ENCODE results near the gene UGT3A2. TPM values are rescaled to one million over a fixed set of nuclear protein-coding genes. Genes with fewer than 3 reads are reported as not detected.
"Not testable (repeated sequence)": the region's sequence is repeated elsewhere in the genome, so short reads cannot be mapped to it uniquely, and the experiment has no call there.

The UGT3A2 gene
- total RNA-seq, 1 experiment from 2014 or later: not detected

- no peak for DNase-seq (ENCODE audit: low spot score)
These were observed 12.0 kb downstream of the UGT3A2 start for GRCh38 chr5:36054647-36055046.

- no peak for DNase-seq (ENCODE audit: low spot score)
These were observed 14.1 kb downstream of the UGT3A2 start for GRCh38 chr5:36052538-36052937.

GRCh38 chr5:36049949-36050348 is 16.7 kb downstream of the UGT3A2 start:
- DNase-seq (ENCODE audit: low spot score): no peak

DNA sequence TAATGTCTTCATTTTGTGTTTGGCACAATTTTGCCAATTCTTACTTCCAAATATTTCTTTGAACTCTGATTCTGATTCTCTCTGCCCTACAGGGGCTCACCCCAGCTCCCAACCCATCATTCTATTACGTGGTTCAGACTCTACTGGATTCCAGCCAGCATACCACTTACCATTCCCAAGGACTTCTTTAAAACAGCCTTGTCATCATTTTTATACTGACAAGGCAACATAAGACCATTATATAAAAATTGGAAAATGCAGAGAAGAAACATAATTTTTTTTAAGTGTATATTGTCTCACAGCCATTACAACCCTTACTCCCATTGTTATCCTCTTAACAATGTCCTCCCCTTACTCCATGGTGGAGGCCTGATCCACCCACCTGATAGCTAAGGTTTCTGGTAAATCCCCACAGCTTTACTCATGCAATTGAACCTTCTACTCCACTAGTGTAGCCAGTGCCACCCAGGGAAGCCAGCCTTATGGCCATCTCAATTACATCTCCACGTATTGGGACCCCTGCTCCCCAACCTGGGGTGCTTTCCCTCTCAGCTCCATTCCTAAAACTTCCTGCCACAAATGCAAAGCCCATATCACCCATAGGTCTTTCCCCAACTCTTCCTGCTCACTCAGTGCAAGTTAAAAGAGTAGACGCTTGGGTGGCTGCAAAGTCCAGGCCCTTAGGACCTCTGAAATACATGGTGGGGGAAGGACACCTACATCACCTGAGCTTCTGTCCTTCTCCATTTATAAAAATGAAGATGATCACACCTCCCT is 19.1 kb downstream of the UGT3A2 start:
- DNase-seq (ENCODE audit: low spot score): no peak

DNA sequence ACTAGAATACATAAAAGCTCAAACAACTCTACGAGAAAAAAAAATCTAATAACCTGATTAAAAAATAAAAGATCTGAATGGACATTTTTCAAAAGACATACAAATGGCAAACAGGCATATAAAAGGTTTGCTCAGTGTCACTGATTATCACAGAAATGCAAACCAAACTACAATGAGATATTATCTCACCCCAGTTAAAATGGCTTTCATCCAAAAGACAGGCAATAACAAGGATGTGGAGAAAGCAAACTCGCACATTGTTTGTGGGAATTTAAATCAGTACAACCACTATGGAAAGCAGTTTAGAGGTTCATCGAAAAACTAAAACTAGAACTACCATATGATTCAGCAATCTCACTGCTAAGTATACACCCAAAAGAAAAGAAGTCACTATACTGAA is 20.8 kb downstream of the UGT3A2 start:
- DNase-seq (ENCODE audit: low spot score): no peak

- no peak for DNase-seq (ENCODE audit: low spot score)
These were observed 25.2 kb downstream of the UGT3A2 start for GRCh38 chr5:36041537-36041845.

DNA sequence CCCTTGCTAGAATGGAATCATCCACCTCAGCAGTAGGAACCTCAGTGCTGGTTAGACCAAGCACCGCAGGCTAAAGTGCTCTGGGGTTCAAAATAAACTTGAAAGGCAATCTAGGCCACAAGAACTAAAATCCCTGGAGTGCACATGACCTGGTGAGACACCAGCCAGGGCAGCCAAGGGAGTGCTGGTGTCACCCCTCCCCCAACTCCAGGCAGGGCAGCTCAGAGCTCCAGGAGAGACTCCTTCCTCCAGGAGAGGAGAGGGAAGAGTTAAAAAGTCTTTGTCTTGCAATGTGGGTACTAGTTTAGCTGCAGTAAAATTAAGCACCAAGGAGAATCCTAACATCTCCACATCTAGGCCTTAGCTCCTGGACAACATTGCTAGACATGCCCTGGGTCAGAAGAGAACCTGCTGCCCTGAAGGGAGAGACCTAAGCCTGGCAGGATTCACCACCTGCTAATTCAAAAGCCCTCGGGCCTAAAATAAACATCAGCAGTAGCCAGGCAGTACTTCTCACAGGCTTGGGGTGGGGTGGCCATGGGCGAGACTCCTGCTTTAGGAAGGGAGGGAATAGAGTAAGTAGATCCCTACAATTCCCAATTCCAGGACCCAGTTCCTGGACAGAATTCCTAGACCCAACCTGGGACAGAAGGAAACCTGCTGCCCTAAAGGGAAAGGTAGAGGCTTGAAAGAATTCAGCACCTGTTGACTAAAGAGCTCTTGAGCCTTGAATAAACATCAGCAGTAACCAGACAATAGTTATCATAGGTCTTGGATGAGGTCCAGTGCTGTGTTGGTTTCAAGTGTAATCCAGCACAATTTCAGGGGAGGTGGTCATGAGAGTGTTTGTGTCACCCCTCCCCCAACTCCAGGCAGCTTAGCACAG is 25.8 kb downstream of the UGT3A2 start:
- no peak for DNase-seq (ENCODE audit: low spot score)

DNA sequence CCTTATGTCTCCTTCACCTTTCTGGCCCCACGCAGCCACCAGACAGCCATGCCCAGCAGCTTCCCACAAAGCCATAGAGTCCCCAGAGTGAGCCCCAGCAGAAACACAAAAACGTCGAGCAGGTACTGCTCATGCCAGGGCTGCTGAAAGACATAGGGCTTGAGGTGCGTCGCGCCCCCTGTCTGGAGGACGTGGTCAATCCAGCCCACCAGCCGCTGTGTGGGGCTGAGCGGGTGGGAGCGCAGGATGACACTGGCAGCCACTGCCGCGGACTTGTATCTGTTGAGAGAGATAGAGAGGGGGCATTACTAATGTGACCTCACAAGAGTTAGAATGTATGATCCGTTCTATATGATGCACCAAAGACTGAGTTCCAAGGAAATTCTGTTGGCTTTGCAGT is 31.0 kb downstream of the UGT3A2 start:
- no peak for DNase-seq (ENCODE audit: low spot score)

GRCh38 chr5:36034536-36035134 is 32.0 kb downstream of the UGT3A2 start:
- not testable (repeated sequence) for DNase-seq (ENCODE audit: low spot score)

GRCh38 chr5:36033486-36033885 is 33.2 kb downstream of the UGT3A2 start:
- DNase-seq (ENCODE audit: low spot score): no peak

GRCh38 chr5:36033047-36033446 is 33.6 kb downstream of the UGT3A2 start:
- DNase-seq (ENCODE audit: low spot score): no peak

DNA sequence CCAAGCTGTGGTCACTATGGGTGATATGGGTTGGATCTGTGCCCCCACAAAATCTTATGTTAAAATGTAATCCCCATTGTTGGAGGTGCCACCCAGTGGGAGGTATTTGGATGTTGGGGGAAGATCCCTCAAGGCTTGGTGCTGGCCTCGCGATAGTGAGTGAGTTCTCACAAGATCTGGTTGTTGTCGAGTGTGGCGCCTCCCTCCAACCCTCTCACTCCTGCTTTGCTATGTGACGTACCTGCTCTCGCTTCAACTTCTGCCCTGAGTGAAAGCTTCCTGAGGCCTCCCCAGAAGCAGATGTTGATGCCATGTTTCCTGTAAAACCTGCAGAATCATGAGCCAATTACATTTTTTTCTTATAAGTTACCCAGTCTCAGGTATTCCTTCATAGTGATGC is 35.5 kb downstream of the UGT3A2 start:
- no peak for DNase-seq (ENCODE audit: low spot score)

- no peak for DNase-seq (ENCODE audit: low spot score)
These were observed 36.8 kb downstream of the UGT3A2 start for GRCh38 chr5:36029914-36030313.

DNA sequence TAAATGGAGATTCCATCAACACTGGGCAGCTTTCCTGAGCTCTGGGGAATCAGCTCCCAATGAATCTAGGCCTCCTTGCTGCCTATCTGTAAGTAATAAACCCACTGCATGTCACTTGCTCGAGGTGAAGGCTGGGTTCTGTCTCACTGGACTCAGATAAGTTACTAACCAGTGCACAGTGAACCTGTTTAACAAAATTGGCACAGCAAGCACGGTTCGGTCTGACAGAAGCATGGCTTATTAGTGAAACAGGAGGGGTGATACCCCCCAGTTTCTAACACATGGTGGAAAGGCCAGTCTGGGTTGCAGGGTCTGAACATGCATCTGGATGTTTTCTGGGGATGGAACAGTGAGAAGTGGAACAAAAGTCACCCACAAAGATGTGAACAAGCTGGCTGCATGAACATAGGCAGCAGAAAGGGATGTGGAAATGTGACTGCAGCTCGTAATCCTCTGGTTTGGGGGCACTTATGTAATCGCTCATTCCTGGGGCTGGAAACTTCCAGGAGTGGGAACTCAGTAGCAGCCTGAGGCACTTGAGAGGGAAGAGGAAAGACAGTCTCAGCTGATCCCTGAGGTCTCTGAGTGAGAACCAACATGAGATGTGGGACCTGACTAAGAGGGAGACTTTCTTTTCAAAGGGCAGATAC is 37.7 kb downstream of the UGT3A2 start:
- no peak for DNase-seq (ENCODE audit: low spot score)

- no peak for DNase-seq (ENCODE audit: low spot score)
These were observed 39.0 kb downstream of the UGT3A2 start for GRCh38 chr5:36027711-36028110.

- no peak for DNase-seq (ENCODE audit: low spot score)
These were observed 39.8 kb downstream of the UGT3A2 start for GRCh38 chr5:36026706-36027465.

- not testable (repeated sequence) for DNase-seq (ENCODE audit: low spot score)
These were observed 44.4 kb downstream of the UGT3A2 start for GRCh38 chr5:36022246-36022645.

GRCh38 chr5:36019584-36019983 is 47.1 kb downstream of the UGT3A2 start:
- DNase-seq (ENCODE audit: low spot score): not testable (repeated sequence)

DNA sequence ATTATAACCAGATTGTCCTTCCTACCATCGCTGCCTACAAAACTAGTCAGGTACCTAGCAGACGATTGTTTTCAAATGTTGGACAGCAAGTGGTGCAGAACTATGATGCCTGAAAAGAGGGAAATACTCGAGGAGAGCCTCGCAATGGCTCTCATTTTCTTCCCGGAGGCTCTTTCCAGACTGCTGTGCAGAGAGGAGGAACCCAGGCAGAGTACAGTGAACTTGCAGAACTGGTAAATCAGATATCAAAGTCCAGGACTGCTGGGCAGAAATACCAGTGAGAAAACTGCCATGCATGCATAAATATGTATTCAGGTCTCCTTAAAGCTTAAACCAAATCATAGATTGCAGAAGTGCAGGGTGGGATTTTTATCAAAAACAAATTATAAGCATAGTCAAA is 49.1 kb downstream of the UGT3A2 start:
- DNase-seq (ENCODE audit: low spot score): peak; percentile 11

GRCh38 chr5:36017004-36017403 is 49.7 kb downstream of the UGT3A2 start:
- DNase-seq (ENCODE audit: low spot score): no peak

DNA sequence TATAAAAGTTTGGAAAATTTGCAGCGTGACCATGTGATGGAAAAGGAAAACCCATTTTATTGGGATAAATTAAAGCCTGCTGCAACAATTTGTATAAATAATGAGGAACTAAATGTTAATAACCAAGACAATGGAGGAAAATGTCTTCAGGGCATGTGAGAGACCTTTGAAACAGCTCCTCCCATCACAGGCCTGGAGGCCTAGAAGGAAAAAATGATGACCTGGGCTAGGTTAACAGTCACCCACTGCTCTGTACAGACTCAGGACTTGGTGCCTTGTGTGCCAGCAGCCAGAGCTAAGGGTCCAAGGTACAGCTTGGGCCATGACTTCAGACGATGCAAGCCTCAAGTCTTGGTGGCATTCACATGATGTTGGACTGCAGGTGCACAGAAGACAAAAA is 53.5 kb downstream of the UGT3A2 start:
- DNase-seq (ENCODE audit: low spot score): no peak
